Skin epidermis (tissue), 12 donors: Measurements from ENCODE around the gene DCLK1.

Experiments used
- H3K27ac ChIP-seq, 21 experiments: fragments of 200-600 bp; sonication (generic) in 11 of 21; one replicate each; pipeline ENCODE4 v1.5.0; 2020; ENCODE audit warnings: mild to moderate bottlenecking in 3 of 21, inconsistent platforms in 2 of 21, moderate library complexity in 2 of 21
- H3K4me3 ChIP-seq, 7 experiments: fragments of 200-600 bp; sonication (generic) in 2 of 7; one replicate each; pipeline ENCODE4 v1.5.0; 2020; ENCODE audit warnings: inconsistent platforms in 2 of 7, mild to moderate bottlenecking in 2 of 7, moderate library complexity in 1 of 7

The DCLK1 gene

DNA sequence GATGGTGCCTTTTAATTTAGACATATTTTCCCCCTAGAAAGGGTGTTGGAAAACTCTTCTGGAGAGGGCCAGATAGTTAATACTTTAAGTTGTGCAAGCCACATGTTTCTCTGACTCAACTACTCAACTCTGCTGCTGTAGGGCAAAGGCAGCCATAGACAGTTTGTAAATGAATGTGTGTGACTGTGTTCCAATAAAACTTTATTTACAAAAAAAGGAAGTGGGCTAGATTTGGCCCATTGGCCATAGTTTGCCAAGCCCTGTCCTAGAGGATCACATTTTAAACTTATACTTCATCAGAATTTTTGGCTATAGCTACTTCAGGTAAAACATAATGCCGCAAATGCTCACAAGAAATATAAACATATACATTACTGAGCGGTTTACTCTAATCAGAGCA, 348.4 kb downstream of the DCLK1 start:
- H3K4me3 ChIP-seq, result no peak overlapping the region
- H3K27ac ChIP-seq, result no peak overlapping the region

DNA sequence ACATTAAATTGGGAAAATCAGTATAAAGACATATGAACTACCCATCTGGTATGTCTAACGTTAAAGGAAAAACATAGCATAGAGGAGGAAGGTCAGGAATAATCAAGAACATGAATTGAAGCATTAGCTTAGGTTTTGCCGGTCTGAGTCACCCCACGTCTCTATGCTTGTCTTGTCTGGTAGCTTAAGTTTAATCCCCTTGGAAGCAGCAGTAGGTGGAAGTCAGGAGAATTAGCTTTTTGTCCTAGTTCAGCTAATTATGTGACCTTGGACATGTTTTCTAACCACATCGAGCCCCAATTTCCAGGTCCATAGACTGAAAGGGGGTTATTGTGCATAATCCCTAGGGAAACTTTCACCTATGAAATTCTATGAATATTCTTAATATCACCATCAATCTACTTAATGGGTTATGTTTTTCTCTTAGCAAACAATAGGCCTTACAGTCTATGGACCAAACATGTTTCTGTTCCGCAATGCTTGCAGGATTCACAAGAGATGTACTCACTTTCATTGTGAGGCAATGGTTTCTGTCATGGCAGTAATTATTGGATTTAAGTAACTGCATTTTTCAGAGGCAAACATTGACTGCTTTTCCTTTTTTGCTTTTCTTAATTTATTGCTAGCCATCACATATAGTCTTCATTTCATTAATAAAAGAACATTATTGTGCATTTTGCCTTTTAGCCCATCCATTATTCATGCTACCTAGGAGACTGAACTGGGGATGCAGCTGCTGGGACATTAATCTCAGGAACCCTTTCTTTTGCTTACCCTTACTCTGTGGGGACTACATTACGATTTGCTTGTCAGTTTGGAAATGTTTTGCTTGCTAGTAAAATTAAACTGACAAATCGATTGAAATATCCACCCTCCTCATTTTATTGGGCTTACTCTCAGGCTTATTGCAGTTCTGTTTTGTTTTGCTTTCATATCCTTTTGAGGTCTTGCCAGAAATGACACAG, 349.9 kb downstream of the DCLK1 start:
- H3K27ac ChIP-seq, result no peak overlapping the region
- H3K4me3 ChIP-seq, result no peak overlapping the region

DNA sequence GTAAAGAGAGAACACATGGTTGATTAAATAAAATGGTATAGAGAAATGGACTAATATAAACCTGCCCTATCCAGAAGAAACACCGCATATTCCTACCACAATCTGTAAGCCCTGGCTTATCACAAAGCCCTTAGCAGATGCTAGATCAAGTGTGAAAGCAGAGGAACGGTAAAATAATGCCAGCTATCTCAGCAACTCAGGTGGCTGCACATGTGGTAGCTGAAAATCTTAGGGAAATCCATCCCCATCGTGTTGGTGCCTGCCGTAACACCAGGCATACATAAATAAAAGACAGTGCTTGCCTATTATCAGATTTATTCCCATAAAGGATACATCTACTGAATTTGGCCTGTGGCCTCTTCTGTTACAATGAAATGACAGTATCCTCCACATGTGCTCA, 350.6 kb downstream of the DCLK1 start:
- H3K27ac ChIP-seq, result no peak overlapping the region
- no peak overlapping the region for H3K4me3 ChIP-seq

DNA sequence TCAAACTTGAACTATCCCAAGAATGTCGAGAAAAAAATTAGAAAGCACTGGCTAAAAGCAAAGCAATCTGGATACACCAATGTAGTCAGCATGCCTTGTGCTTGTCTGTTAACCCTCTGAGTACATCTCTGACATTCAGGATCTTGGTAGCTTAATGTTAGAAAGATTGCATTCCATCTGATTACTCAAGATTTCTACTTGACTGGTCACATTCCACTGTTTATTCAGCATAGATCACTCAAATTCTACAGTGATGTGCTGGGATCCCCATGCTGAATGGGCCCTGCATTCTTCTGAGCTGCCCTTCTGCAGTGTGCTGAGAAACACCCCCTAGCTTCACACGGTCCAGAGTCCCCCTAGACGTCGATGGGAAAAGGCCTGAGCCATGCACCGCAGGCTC, 359.3 kb downstream of the DCLK1 start:
- Histone ChIP-seq H3K27ac (no peak overlapping the region), H3K4me3 (no peak overlapping the region)

DNA sequence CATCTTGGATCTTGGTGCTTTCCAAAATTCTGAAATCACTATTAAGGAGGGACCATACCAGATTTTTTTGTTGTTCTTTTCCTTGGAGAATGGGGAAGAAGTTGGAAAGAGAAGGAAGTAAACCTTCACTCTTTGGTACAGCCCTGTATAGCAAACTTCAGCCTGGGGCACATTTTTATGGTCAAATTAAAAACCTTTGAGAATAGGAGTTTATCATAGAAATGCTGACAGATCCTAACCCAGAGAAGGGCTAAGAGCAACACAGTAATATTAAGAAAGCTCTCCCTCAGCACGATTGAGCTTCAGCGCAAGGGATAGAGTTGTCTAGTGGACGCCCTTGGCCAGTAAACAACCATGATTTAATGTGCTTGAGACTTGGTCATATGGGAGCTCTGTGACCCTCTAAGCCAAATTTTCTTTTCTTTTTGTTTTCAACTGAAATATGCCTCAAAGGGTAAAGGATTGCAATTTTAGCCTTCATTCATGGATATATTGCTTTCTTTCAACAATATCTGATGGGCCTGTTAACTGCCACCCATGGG, 360.4 kb downstream of the DCLK1 start:
- no peak overlapping the region for H3K27ac ChIP-seq

DNA sequence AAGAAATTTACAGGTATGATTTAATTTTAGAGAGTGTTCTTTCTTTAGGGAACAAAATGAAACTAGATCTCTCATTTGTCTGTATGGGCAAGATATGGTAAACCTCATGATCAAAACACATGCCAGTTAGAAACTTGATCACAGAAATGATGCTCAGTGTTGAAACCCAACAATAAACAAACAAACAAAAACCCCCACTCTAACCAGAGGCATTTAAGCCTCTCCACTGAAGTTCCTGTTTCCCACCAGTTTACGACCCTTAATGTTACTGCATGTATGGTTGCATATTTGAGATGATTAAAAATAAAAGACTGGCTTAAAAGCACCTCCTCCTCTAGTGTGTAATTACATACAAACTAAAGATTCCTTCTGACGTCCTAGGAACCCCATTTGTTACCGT, 361.4 kb downstream of the DCLK1 start:
- no peak overlapping the region for H3K27ac ChIP-seq
- no peak overlapping the region for H3K4me3 ChIP-seq

More for the DNA sequence above, 360.4 kb downstream of the DCLK1 start:
- no peak overlapping the region for H3K4me3 ChIP-seq

DNA sequence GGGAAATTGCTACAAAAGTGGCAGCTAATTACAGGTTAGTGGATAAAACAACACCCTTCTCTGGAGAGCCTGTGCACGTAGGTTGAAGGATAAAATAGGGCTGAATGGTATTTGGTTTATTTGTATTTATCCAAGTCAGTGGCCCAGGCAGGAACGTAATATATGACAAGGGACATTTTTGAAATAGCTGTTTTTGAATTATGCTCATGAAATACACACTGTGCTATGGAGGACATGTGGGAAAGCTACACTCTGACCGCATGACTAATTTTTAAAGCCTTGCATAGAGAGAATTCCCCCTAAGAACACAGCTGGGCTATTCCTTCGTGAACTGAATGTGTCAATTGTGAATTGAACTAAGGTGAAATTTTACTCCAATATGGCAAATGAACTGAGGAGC, 362.6 kb downstream of the DCLK1 start:
- H3K4me3 ChIP-seq, result no peak overlapping the region
- no peak overlapping the region for H3K27ac ChIP-seq

DNA sequence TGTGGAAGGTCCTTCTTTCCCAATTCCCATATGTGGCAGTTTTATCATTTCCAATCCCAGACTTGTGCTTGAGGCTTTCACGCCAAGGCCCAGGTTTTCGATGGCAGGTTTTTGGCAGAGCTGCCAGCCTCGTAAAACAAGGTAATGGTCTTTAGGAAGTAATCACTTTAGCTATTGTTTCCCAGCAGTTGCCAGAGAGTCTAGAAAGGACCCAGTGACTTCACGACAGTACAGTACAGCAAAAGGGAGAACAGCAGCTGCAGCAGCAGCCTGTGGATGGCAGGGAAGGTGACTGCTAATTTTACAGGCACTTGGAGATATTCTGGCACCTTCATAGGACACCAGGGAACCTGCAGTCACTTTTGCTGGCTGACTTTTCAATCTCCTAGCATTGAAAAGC, 363.1 kb downstream of the DCLK1 start:
- H3K27ac ChIP-seq, result no peak overlapping the region

DNA sequence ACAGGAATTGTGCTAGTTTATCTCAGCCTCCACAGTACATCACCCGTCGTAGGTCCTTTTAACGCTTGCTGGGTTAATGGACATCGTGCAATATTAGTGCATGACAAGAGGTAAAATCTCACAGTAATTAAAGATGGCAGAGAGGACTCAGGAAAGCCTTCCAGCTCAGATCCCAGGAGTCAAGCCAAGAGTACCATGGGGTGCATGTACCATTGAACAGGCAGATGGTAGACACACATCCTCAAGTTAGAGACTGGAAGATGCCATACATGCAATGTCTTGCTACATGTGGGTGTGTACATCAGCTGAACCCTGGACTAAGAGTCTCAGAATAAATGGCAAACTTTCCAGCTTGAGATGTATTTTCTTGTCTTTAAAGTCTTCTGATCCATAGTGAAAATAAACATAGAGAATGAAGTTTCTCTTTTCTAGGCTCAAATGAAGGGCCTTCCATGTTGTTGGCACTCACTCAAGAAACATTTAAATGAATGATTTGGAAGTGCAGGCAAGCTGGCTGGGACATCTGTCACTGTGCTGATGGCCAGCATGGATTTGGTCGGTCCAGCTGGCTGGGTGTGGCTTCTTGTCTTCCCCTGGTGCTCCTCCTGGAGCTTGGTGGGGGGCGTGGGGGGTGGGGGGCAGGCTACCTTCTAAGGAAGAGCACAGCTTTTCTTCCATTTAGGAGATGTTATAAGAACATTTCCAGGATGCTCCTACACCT, 363.8 kb downstream of the DCLK1 start:
- Histone ChIP-seq H3K4me3 (no peak overlapping the region), H3K27ac (no peak overlapping the region)

More for the DNA sequence above, 363.1 kb downstream of the DCLK1 start:
- H3K4me3 ChIP-seq, result no peak overlapping the region

DNA sequence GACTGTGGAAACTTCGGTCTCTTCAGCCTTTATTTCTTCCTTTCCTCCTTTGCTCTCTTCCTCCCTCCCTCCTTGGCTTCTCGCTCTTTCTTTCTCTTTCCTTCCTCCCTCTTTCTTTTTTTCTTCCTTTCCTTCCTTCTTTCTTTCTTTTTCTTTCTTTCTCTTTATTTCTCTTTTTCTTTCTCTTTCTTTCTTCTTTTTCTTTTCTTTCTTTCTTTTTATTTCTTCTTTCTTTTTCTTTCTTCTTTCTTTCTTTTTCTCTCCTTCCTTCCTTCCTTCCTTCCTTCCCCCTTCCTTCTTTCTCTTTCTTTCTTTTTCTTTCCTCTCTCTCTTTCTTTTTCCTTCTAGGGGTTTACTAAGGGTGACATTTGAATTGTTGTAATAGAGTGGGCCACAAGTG, 364.5 kb downstream of the DCLK1 start:
- Histone ChIP-seq H3K27ac (no peak overlapping the region), H3K4me3 (no peak overlapping the region)

DNA sequence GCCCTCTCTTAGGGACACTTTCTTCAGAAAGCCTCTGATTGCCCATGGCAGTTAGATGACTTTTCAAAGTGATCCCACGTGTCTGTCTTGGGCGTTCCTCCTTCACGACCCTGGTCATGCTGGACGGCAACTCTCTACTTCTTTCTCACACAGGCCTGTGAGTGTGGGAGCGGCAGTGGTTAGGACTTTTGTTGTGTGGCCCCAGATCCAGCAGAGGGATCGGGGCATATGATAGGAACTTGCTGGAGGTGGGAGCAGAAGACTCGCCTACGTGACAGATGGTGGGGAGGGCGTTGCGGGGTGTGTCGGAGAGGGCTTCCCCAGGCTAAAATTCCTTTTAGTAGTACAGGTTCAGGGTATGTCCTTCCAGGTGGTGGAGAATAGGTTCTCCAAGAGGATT, 365.2 kb downstream of the DCLK1 start:
- no peak overlapping the region for H3K27ac ChIP-seq

DNA sequence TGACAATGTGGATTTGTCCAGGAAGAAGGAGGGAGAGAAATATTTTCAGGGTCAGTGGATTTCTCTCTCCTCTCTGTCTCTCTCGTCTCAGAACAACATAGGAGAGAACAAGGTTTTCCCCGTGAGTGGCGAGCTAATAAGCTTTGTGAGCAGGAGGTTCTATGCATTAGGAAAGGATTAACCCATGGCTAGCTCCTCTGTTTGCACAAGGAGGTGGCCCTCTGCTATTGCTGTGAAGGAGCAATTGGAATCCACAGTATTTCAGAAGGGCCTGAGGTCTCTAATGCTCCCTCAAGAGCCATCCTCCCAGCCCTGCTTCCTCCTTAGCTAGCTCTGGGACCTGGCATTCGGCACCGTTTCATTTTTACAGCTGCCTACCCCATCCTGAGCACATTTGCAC, 365.8 kb downstream of the DCLK1 start:
- no peak overlapping the region for H3K4me3 ChIP-seq
- no peak overlapping the region for H3K27ac ChIP-seq

More for the DNA sequence above, 365.2 kb downstream of the DCLK1 start:
- no peak overlapping the region for H3K4me3 ChIP-seq

DNA sequence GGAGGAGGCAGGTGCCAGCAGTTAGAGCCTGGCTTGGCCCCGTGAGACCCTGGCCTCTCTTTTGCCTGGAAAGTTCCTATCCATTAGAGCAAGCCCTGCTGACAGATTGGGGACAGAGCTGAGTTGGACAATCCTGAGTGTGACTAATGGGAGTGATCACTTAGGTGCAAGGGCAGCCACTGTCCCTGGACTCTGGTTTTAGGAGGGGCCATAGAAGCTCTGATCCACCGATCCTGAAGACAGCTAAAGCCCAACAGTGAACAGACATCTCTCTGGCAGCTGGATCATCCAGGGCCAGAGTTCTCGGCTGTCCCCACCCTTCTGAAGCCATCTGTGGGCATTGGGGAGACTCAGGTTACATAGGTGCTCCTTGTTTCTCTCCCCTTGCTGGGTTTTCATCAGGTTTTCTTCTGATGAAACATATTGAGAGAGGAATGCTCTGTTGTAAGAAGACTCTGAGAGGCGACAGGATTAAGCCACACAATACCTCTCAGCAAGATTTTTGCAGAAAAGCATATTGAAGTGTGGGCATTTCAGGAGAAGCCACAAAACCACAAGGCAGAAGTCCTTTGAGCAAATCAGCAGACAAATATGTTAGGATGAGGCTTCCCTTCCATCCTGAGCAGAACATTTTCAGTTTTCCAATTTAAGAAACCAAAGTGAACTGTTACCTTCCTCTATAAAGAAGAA, 366.7 kb downstream of the DCLK1 start:
- no peak overlapping the region for H3K4me3 ChIP-seq
- H3K27ac ChIP-seq, result no peak overlapping the region

DNA sequence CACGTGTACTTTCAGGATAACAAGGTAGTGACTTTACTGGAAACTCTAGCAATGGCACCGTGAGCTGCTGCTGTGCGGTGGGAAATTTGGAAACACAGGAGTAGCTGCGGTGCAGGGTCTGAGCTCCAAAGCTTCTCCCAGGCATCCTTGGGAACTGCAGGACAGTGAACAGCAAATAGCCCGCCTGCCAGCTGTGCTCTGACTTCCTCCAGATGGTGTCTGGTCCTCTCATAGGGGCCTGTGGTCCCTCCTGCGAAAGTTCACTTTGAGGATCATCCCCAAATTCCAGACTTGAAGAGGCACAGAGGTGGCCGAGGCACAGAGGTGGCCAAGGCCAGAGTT, 367.4 kb downstream of the DCLK1 start:
- Histone ChIP-seq H3K27ac (no peak overlapping the region), H3K4me3 (no peak overlapping the region)

DNA sequence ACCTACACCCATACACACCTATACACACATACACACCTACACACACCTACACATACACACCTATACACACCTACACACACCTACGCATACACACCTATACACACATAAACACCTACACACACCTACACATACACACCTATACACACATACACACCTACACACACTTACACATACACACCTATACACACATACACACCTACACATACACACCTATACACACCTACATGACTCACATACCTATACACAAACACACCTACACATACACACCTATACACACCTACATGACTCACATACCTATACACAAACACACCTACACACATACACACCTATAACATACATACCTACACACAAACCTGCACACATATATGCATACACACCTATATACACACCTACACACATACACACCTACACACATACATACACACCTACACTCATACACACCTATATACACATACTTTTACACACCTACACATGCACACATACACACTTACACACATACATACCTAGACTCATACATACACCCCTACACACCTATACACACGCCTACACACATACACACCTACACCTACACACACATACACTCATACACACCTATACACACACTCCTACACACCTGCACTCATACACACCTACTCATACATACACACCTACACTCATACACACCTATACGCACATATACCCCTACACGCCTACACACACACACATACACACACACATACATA, 368.0 kb downstream of the DCLK1 start:
- Histone ChIP-seq H3K4me3 (no peak overlapping the region), H3K27ac (no peak overlapping the region)

DNA sequence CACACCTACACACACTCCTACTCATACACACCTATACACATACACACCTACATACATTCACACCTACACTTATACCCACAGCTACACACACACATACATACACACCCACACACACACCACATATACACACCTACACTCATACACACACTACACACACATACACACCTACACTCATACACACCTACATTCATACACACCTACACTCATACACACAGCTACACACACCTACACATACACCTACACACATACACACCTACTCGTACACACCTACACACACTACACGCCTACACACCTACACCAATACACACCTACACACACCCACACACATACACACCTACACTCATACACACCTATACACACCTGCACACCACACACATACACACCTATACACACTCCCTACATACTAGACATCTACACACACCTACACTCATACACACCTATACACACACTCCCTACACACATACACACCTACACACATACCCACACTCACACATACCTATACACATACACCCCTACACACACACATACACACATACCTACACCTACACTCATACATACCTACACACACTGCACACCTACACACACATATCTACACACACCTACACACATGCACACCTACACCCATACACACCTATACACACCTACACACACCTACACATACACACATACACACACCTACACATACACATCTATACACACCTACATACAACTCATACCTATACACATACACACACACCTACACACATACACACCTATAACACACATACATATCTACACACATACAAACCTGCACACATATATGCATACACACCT, 369.5 kb downstream of the DCLK1 start:
- no peak overlapping the region for H3K27ac ChIP-seq
- no peak overlapping the region for H3K4me3 ChIP-seq

DNA sequence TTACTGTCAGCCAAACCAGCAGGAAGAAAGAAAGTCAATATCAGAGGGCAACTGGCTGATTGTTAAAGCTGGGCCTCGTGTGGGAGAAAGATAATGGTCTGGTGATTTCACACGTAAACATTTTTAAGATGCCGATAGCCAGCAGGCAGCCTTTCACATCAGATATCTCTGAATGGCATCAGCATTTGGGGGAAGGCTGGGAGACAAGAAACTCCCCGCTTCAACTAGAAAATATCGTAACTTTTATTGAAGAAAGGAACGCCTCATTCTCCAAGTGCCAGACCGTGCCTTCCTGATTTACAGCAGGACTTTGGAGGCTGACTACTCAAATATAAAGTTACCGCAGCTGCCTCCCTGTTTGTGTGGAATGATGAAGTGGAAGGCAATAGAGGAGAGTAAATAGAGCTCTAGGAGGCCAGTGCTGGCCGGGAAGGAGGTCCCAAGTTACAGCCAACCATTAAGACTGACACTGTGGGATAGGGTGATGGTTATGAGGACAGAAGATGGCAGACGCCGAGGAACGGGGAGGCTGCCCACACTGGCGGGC, 370.4 kb downstream of the DCLK1 start:
- Histone ChIP-seq H3K4me3 (no peak overlapping the region), H3K27ac (no peak overlapping the region)

DNA sequence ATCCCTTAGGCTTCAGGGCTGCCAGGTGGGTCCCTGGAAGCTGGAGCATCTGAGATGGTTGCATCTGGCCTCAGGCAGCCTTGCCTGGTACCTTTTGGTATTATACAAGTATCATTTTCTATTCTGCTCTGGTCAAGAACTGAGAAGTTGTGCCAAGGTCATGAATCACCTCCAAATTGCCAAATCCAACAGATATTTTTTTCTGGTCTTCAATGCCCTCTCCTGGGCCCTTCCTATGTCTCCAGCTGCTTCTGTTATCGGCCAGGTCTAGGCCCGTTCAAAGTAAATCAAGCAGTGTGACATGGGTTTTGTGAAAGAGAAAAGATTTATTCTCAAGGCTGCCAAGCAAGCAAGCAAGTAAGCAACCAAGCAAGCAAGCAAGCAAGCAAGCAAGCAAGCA, 383.6 kb downstream of the DCLK1 start:
- H3K4me3 ChIP-seq, result no peak overlapping the region
- H3K27ac ChIP-seq, result no peak overlapping the region
